IMR-90 (cell line): ENCODE data around the gene LGALS16. TPM values are rescaled to one million over a fixed set of nuclear protein-coding genes. Genes with fewer than 3 reads are reported as not detected.
"Not testable (repeated sequence)": the region's sequence is repeated elsewhere in the genome, so short reads cannot be mapped to it uniquely, and the experiment has no call there.

Experiments
- ATAC-seq: fragments of 200-7000 bp; cut with Tn5 transposase; 2 replicates; pipeline ENCODE4 v1.9.1; 2020; ENCODE audit warnings: low read depth, mild to moderate bottlenecking, moderate library complexity
- BruUV-seq: library from RNA; stranded (reverse); fragments of 400-500 nt; replicated peaks from 2 replicates; lab custom pipeline; 2021; lab: Mats Ljungman, UMichigan
- CTCF ChIA-PET: fragments of 300-600 bp; formaldehyde crosslinking; extraction: SDS; loops from one replicate; lab custom pipeline; 2021; ENCODE audit warnings: antibody characterized with exemption; lab: Yijun Ruan, JAX
- POLR2A ChIA-PET: fragments of 300-600 bp; sonication (Branson Sonifier 250); formaldehyde crosslinking; loops from one replicate; lab custom pipeline; 2022; ENCODE audit warnings: antibody characterized with exemption; ENCODE audit not compliant: unreplicated experiment; lab: Charles Lee
- DNase-seq: peaks from one replicate; pipeline ENCODE4 v3.0.0; 2013
- H2AFZ ChIP-seq: replicated peaks from 2 replicates; pipeline ENCODE3; 2013; ENCODE audit warnings: low read length, mild to moderate bottlenecking; ENCODE audit not compliant: poor library complexity
- H2AK5ac ChIP-seq: 2 replicates; pipeline ENCODE4 v1.6.1; 2013; ENCODE audit warnings: low read depth, low read length, inconsistent platforms
- H2AK9ac ChIP-seq: replicated peaks from 2 replicates; pipeline ENCODE3; 2013; ENCODE audit warnings: mild to moderate bottlenecking, low read depth, low read length, moderate library complexity; ENCODE audit not compliant: poor library complexity
- H2BK120ac ChIP-seq: 2 replicates; pipeline ENCODE4 v1.6.1; 2013; ENCODE audit warnings: low read depth, low read length, inconsistent platforms
- H2BK15ac ChIP-seq: 3 replicates; pipeline ENCODE4 v1.6.1; 2013; ENCODE audit warnings: low read depth, low read length, inconsistent platforms
- H2BK20ac ChIP-seq: 2 replicates; pipeline ENCODE4 v1.6.1; 2013; ENCODE audit warnings: low read depth, mild to moderate bottlenecking, inconsistent platforms, low read length, moderate library complexity
- H2BK5ac ChIP-seq: 2 replicates; pipeline ENCODE4 v1.6.1; 2013; ENCODE audit warnings: mild to moderate bottlenecking, low read depth, low read length, inconsistent platforms; ENCODE audit not compliant: poor library complexity, severe bottlenecking
- H3K14ac ChIP-seq: replicated peaks from 2 replicates; pipeline ENCODE4 v1.6.1; 2013; ENCODE audit warnings: low read depth, low read length, inconsistent platforms
- H3K18ac ChIP-seq: 2 replicates; pipeline ENCODE4 v1.6.1; 2013; ENCODE audit warnings: low read depth, low read length, control low read depth
- H3K23ac ChIP-seq: 2 replicates; pipeline ENCODE4 v1.6.1; 2013; ENCODE audit warnings: low read depth, low read length, inconsistent platforms
- H3K27ac ChIP-seq: 2 replicates; pipeline ENCODE4 v1.5.1; 2013; ENCODE audit warnings: mild to moderate bottlenecking, control low read depth, low read length; ENCODE audit not compliant: insufficient read depth
- H3K27me3 ChIP-seq: 2 replicates; pipeline ENCODE4 v1.6.1; 2013; ENCODE audit warnings: low read length; ENCODE audit not compliant: control insufficient read depth, insufficient read depth
- H3K36me3 ChIP-seq: 2 replicates; pipeline ENCODE4 v1.6.1; 2013; ENCODE audit warnings: low read length, mixed read lengths; ENCODE audit not compliant: control insufficient read depth, insufficient read depth
- H3K4ac ChIP-seq: 2 replicates; pipeline ENCODE4 v1.6.1; 2013; ENCODE audit warnings: low read depth, low read length, inconsistent platforms
- H3K4me1 ChIP-seq: 2 replicates; pipeline ENCODE4 v1.6.1; 2013; ENCODE audit warnings: low read length, mixed read lengths; ENCODE audit not compliant: control insufficient read depth, insufficient read depth
- H3K4me2 ChIP-seq: 2 replicates; pipeline ENCODE4 v1.6.1; 2013; ENCODE audit warnings: low read depth, mild to moderate bottlenecking, control low read depth, low read length, moderate library complexity
- H3K4me3 ChIP-seq: 2 replicates; pipeline ENCODE4 v1.5.1; 2013; ENCODE audit warnings: low read depth, mild to moderate bottlenecking, control low read depth, low read length, moderate library complexity; ENCODE audit not compliant: insufficient read depth
- H3K56ac ChIP-seq: 2 replicates; pipeline ENCODE4 v1.6.1; 2013; ENCODE audit warnings: low read length, inconsistent platforms; ENCODE audit not compliant: insufficient read depth; ENCODE audit errors: extremely low read depth
- H3K79me1 ChIP-seq, 2 experiments: 2 replicates each; pipeline ENCODE4 v1.6.1; 2013; ENCODE audit warnings: low read length in 2 of 2, inconsistent platforms in 1 of 2, low read depth in 1 of 2
- H3K9ac ChIP-seq: 2 replicates; pipeline ENCODE4 v1.6.1; 2013; ENCODE audit warnings: low read depth, low read length, control low read depth
- H3K9me1 ChIP-seq: 2 replicates; pipeline ENCODE4 v1.6.1; 2013; ENCODE audit warnings: low read length, inconsistent platforms; ENCODE audit not compliant: insufficient read depth
- H3K9me3 ChIP-seq: 2 replicates; pipeline ENCODE4 v1.6.1; 2013; ENCODE audit warnings: low read length; ENCODE audit not compliant: control insufficient read depth, insufficient read depth
- H4K20me1 ChIP-seq: 2 replicates; pipeline ENCODE4 v1.6.1; 2013; ENCODE audit warnings: low read length, inconsistent platforms; ENCODE audit not compliant: insufficient read depth
- H4K5ac ChIP-seq: 2 replicates; pipeline ENCODE4 v1.6.1; 2013; ENCODE audit warnings: mild to moderate bottlenecking, low read depth, low read length, control low read depth
- H4K8ac ChIP-seq, 2 experiments: 2 replicates each; pipeline ENCODE4 v1.6.1; 2013; ENCODE audit warnings: low read depth in 2 of 2, low read length in 2 of 2, control low read depth in 1 of 2, inconsistent platforms in 1 of 2
- H4K91ac ChIP-seq: 2 replicates; pipeline ENCODE4 v1.6.1; 2013; ENCODE audit warnings: low read depth, low read length, inconsistent platforms; ENCODE audit not compliant: insufficient read depth
- WGBS, 2 experiments: methylation state at CpG; one replicate each; pipeline versions ENCODE4 v1.1.5 to v1.1.7; 2013; ENCODE audit warnings: missing lambda C conversion rate in 2 of 2; ENCODE audit not compliant: insufficient read length in 1 of 2; ENCODE audit errors: extremely low coverage in 2 of 2; 5-methylcytosine and 5-hydroxymethylcytosine counted together
- dilution Hi-C: fragments of 300-500 bp; cut with HindIII; formaldehyde crosslinking; loops from one replicate; pipeline ENCODE4 v1.14.3; 2018; ENCODE audit warnings: low sequenced_read_pairs; ENCODE audit not compliant: unreplicated experiment
- in situ Hi-C: fragments of 300-500 bp; cut with MboI; formaldehyde crosslinking; loops from 3 replicates; pipeline ENCODE4 v1.14.3; 2019; ENCODE audit warnings: low sequenced_read_pairs, inconsistent platforms, mixed read lengths
- intact Hi-C: fragments of 100-400 bp; cut with micrococcal nuclease; formaldehyde crosslinking; loops from 2 replicates; pipeline ENCODE4 v1.10.0; 2022
- polyA plus RNA-seq, 3 experiments: library from polyadenylated mRNA; depleted of rRNA; stranded (reverse); fragments of >200 nt; gene quantifications; 2 replicates each; pipeline ENCODE4 v1.2.3, GENCODE V29; 2012; ENCODE audit warnings: low replicate concordance in 1 of 3
- total RNA-seq: library from RNA; depleted of rRNA; stranded (reverse); fragments of >200 nt; gene quantifications from 2 replicates; pipeline ENCODE4 v1.2.3, GENCODE V29; 2012

Gene LGALS16
- total and polyA plus RNA-seq, 2 of the 4 experiments (the other 2 are of a cell fraction), result not detected

- intact Hi-C loops, result loop anchor here (2.0 to 5.0 kb wide), 2 partner anchors 177 to 233 kb away; partner anchors contain the start of gene DLL3
- H2BK120ac ChIP-seq, ATAC-seq, H4K8ac ChIP-seq, H3K9me1 ChIP-seq, H4K91ac ChIP-seq, H3K4me3 ChIP-seq, CTCF ChIA-PET, H2BK15ac ChIP-seq, H2AK9ac ChIP-seq, H2BK5ac ChIP-seq, H3K4me2 ChIP-seq, H3K27me3 ChIP-seq, H4K5ac ChIP-seq, H3K56ac ChIP-seq, H3K36me3 ChIP-seq, H3K23ac ChIP-seq, DNase-seq, H2BK20ac ChIP-seq, POLR2A ChIA-PET, H2AFZ ChIP-seq, H3K4ac ChIP-seq, dilution Hi-C loops, H4K20me1 ChIP-seq, H3K18ac ChIP-seq, H3K79me1 ChIP-seq, H3K14ac ChIP-seq, H3K4me1 ChIP-seq, H3K9ac ChIP-seq, BruUV-seq, H2AK5ac ChIP-seq, H3K9me3 ChIP-seq, H3K27ac ChIP-seq: not testable (repeated sequence)
- WGBS, 2 experiments, result no CpG with 5 or more reads among the region's 1 CpG
- in situ Hi-C loops, result loop anchor here (10.0 kb wide), 1 partner anchor 119 kb away; no protein-coding TSS in a partner anchor
Measured at GRCh38 chr19:39673862-39674261, 18.1 kb downstream of the LGALS16 start.
